H9 (cell line): ENCODE results near the gene NOTUM. TPM values are rescaled to one million over a fixed set of nuclear protein-coding genes. Genes with fewer than 3 reads are reported as not detected.

Experiments used
- DNase-seq: peaks from one replicate; pipeline ENCODE4 v3.0.0-alpha.2; 2017
- H2AFZ ChIP-seq: one replicate; pipeline ENCODE4 v1.6.1; 2013; ENCODE audit warnings: mild to moderate bottlenecking, low read length, control low read depth, moderate library complexity
- H2AK5ac ChIP-seq: 2 replicates; pipeline ENCODE4 v1.6.1; 2013; ENCODE audit warnings: low read length, control low read depth, mixed read lengths; ENCODE audit not compliant: insufficient read length
- H2BK120ac ChIP-seq: one replicate; pipeline ENCODE4 v1.6.1; 2013; ENCODE audit warnings: low read depth, mild to moderate bottlenecking, low read length, control low read depth, inconsistent platforms; ENCODE audit not compliant: poor library complexity, severe bottlenecking
- H2BK12ac ChIP-seq: 2 replicates; pipeline ENCODE4 v1.6.1; 2013; ENCODE audit warnings: low read length, control low read depth, mixed read lengths, low read depth; ENCODE audit not compliant: insufficient read length
- H2BK15ac ChIP-seq: 2 replicates; pipeline ENCODE4 v1.6.1; 2013; ENCODE audit warnings: low read depth, low read length, control low read depth
- H2BK20ac ChIP-seq: one replicate; pipeline ENCODE4 v1.6.1; 2013; ENCODE audit warnings: low read depth, mild to moderate bottlenecking, low read length, control low read depth, inconsistent platforms; ENCODE audit not compliant: poor library complexity, severe bottlenecking
- H2BK5ac ChIP-seq: 2 replicates; pipeline ENCODE4 v1.6.1; 2013; ENCODE audit warnings: low read length, control low read depth, mixed read lengths; ENCODE audit not compliant: insufficient read length
- H3K14ac ChIP-seq: 2 replicates; pipeline ENCODE4 v1.6.1; 2013; ENCODE audit warnings: low read length, control low read depth; ENCODE audit not compliant: insufficient read depth
- H3K18ac ChIP-seq: 2 replicates; pipeline ENCODE4 v1.6.1; 2013; ENCODE audit warnings: low read depth, mild to moderate bottlenecking, mixed read lengths, low read length, control low read depth; ENCODE audit not compliant: insufficient read length
- H3K23ac ChIP-seq: 2 replicates; pipeline ENCODE4 v1.6.1; 2013; ENCODE audit warnings: low read length, control low read depth, mixed read lengths, low read depth; ENCODE audit not compliant: insufficient read length
- H3K23me2 ChIP-seq: 2 replicates; pipeline ENCODE4 v1.6.1; 2013; ENCODE audit warnings: low read depth, mild to moderate bottlenecking, mixed read lengths, low read length, control low read depth; ENCODE audit not compliant: insufficient read length, poor library complexity, severe bottlenecking
- H3K27ac ChIP-seq: 2 replicates; pipeline ENCODE4 v1.5.1; 2013; ENCODE audit warnings: low read length, control low read depth, mixed read lengths, low read depth; ENCODE audit not compliant: insufficient read length
- H3K27me3 ChIP-seq: 2 replicates; pipeline ENCODE4 v1.6.1; 2013; ENCODE audit warnings: low read length, control low read depth, inconsistent platforms; ENCODE audit not compliant: insufficient read depth
- H3K4ac ChIP-seq: 2 replicates; pipeline ENCODE4 v1.6.1; 2013; ENCODE audit warnings: low read depth, mild to moderate bottlenecking, control low read depth, inconsistent platforms, low read length, moderate library complexity
- H3K4me1 ChIP-seq: 2 replicates; pipeline ENCODE4 v1.6.1; 2013; ENCODE audit warnings: low read length, control low read depth, inconsistent platforms; ENCODE audit not compliant: insufficient read depth
- H3K4me2 ChIP-seq: 2 replicates; pipeline ENCODE4 v1.6.1; 2013; ENCODE audit warnings: low read length, control low read depth, mixed read lengths; ENCODE audit not compliant: insufficient read length, insufficient read depth
- H3K56ac ChIP-seq: 2 replicates; pipeline ENCODE4 v1.6.1; 2013; ENCODE audit warnings: low read depth, mild to moderate bottlenecking, mixed read lengths, low read length, control low read depth; ENCODE audit not compliant: insufficient read length
- H3K79me1 ChIP-seq: 2 replicates; pipeline ENCODE4 v1.6.1; 2013; ENCODE audit warnings: low read depth, mild to moderate bottlenecking, moderate library complexity, low read length, control low read depth, inconsistent platforms; ENCODE audit not compliant: insufficient read depth, poor library complexity, severe bottlenecking
- H3K79me2 ChIP-seq: 2 replicates; pipeline ENCODE4 v1.6.1; 2013; ENCODE audit warnings: low read length, control low read depth, inconsistent platforms; ENCODE audit not compliant: insufficient read depth
- H3K9ac ChIP-seq: 2 replicates; pipeline ENCODE4 v1.6.1; 2013; ENCODE audit warnings: low read length, control low read depth, mixed read lengths; ENCODE audit not compliant: insufficient read length; ENCODE audit errors: extremely low read depth
- H3K9me3 ChIP-seq: one replicate; pipeline ENCODE4 v1.6.1; 2013; ENCODE audit warnings: low read depth, low read length, inconsistent platforms; ENCODE audit not compliant: control insufficient read depth
- H3T11ph ChIP-seq: one replicate; pipeline ENCODE4 v1.6.1; 2013; ENCODE audit warnings: mild to moderate bottlenecking, low read length, control low read depth, inconsistent platforms
- H4K20me1 ChIP-seq: one replicate; pipeline ENCODE4 v1.6.1; 2013; ENCODE audit not compliant: control insufficient read depth, insufficient read length, insufficient read depth
- H4K5ac ChIP-seq: 2 replicates; pipeline ENCODE4 v1.6.1; 2013; ENCODE audit warnings: low read depth, mild to moderate bottlenecking, mixed read lengths, low read length, control low read depth; ENCODE audit not compliant: insufficient read length
- H4K8ac ChIP-seq: replicated peaks from 2 replicates; pipeline ENCODE4 v1.6.1; 2013; ENCODE audit warnings: low read length, control low read depth, mixed read lengths, low read depth; ENCODE audit not compliant: insufficient read length
- H4K91ac ChIP-seq: 2 replicates; pipeline ENCODE4 v1.6.1; 2013; ENCODE audit warnings: low read depth, mild to moderate bottlenecking, moderate library complexity, mixed read lengths, low read length, control low read depth; ENCODE audit not compliant: insufficient read length
- H3K27ac Mint-ChIP-seq, 3 experiments: 2 replicates in 2 of 3; 3 replicates in 1 of 3; pipeline ENCODE4 v1.8.0; 2020 to 2021; ENCODE audit warnings: mixed read lengths in 3 of 3, mild to moderate bottlenecking in 1 of 3, moderate library complexity in 1 of 3
- H3K27me3 Mint-ChIP-seq: 2 replicates; pipeline ENCODE4 v1.8.0; 2021; ENCODE audit warnings: low read depth, mild to moderate bottlenecking, moderate library complexity, mixed read lengths
- H3K36me3 Mint-ChIP-seq, 3 experiments: 2 replicates in 2 of 3; 3 replicates in 1 of 3; pipeline ENCODE4 v1.8.0; 2020 to 2021; ENCODE audit warnings: low read depth in 3 of 3, mixed read lengths in 3 of 3; ENCODE audit not compliant: insufficient read depth in 1 of 3
- H3K4me1 Mint-ChIP-seq, 2 experiments: 2 replicates each; pipeline ENCODE4 v1.8.0; 2020; ENCODE audit warnings: mixed read lengths in 2 of 2
- H3K4me3 Mint-ChIP-seq, 2 experiments: 2 replicates in 1 of 2; 3 replicates in 1 of 2; pipeline ENCODE4 v1.8.0; 2020 to 2021; ENCODE audit warnings: mild to moderate bottlenecking in 2 of 2, mixed read lengths in 2 of 2, moderate library complexity in 1 of 2
- H3K9me3 Mint-ChIP-seq, 2 experiments: 2 replicates in 1 of 2; 3 replicates in 1 of 2; pipeline ENCODE4 v1.8.0; 2020; ENCODE audit warnings: mild to moderate bottlenecking in 2 of 2, mixed read lengths in 2 of 2, moderate library complexity in 1 of 2
- CTCF ChIP-seq: fragments of 200-600 bp; sonication (generic); conservative IDR thresholded peaks from 3 replicates; pipeline ENCODE4 v1.8.0; 2021; ENCODE audit warnings: antibody characterized with exemption, mild to moderate bottlenecking
- WGBS: extraction: QIAGEN DNeasy Blood & Tissue Kit; methylation state at CpG from one replicate; pipeline ENCODE4 v1.1.7; 2013; ENCODE audit warnings: missing lambda C conversion rate, low lambda C conversion rate, mixed read lengths; ENCODE audit not compliant: insufficient read length; ENCODE audit errors: extremely low coverage; 5-methylcytosine and 5-hydroxymethylcytosine counted together
- total RNA-seq: library from RNA; stranded (reverse); gene quantifications from 2 replicates; pipeline ENCODE4 v1.2.1, GENCODE V29; 2021

Gene NOTUM
- total RNA-seq, 1 experiment from 2014 or later: 2.1 TPM

GRCh38 chr17:81998212-81998611 lies 37.2 kb upstream of the NOTUM start:
- no peak for DNase-seq
- no peak overlapping the region for H3K4me2 ChIP-seq
- H3K27me3 ChIP-seq: no peaks in the 10 kb centered on the region
- Mint-ChIP-seq H3K9me3 (no peaks in the 10 kb centered on the region), H3K36me3 (peaks cover 0 to 9% (median 9%) of the 10 kb centered on the region in 3 experiments; a peak in 6 of 7 replicates), H3K4me1 (peaks cover 7 to 11% of the 10 kb centered on the region in 2 experiments), H3K27ac (no peak overlapping the region), H3K27me3 (no peaks in the 10 kb centered on the region), H3K4me3 (no peak overlapping the region)
- H4K91ac ChIP-seq: no peak overlapping the region
- no peaks in the 10 kb centered on the region for H4K20me1 ChIP-seq
- H2BK120ac ChIP-seq: no peak overlapping the region
- no peak overlapping the region for H3K9ac ChIP-seq
- H4K8ac ChIP-seq: no peak overlapping the region
- H3K23ac ChIP-seq: no peak overlapping the region
- H3K79me1 ChIP-seq: no peaks in the 10 kb centered on the region
- no peak overlapping the region for H2AFZ ChIP-seq
- H2BK12ac ChIP-seq: no peak overlapping the region
- no peak overlapping the region for H3K27ac ChIP-seq
- no peak overlapping the region for H4K5ac ChIP-seq
- H3T11ph ChIP-seq: no peak overlapping the region
- H3K14ac ChIP-seq: no peak overlapping the region
- no CpG with 5 or more reads among the region's 7 CpGs for WGBS
- no peak overlapping the region for H3K4ac ChIP-seq
- H2BK15ac ChIP-seq: no peak overlapping the region
- no peaks in the 10 kb centered on the region for H3K23me2 ChIP-seq
- no peaks in the 10 kb centered on the region for H3K4me1 ChIP-seq
- H3K56ac ChIP-seq: no peak overlapping the region
- H2BK20ac ChIP-seq: no peak overlapping the region
- H3K18ac ChIP-seq: no peak overlapping the region
- no peaks in the 10 kb centered on the region for H3K79me2 ChIP-seq
- H3K9me3 ChIP-seq: no peaks in the 10 kb centered on the region
- no peak overlapping the region for H2AK5ac ChIP-seq
- TF ChIP-seq CTCF: no peak
- H2BK5ac ChIP-seq: no peak overlapping the region
